Heart right ventricle (tissue), 16 donors: ENCODE data around the gene SALL3. TPM values are rescaled to one million over a fixed set of nuclear protein-coding genes. Genes with fewer than 3 reads are reported as not detected.

Source experiments
- ATAC-seq, 8 donors: fragments of 200-7000 bp; cut with Tn5 transposase; one replicate each; pipeline ENCODE4 v1.9.1; 2020; ENCODE audit warnings: mild to moderate bottlenecking in 8 of 8, moderate library complexity in 8 of 8, moderate number of reproducible peaks in 1 of 8
- DNase-seq, 2 donors: peaks; one replicate each; pipeline ENCODE4 v3.0.0-alpha.2; 2020
- H3K27ac ChIP-seq, 10 donors: fragments of 200-600 bp; sonication (generic) in 2 of 10; one replicate each; pipeline versions ENCODE4 v1.5.0 to v1.8.0; 2020 to 2022; ENCODE audit warnings: mild to moderate bottlenecking in 3 of 10
- H3K27me3 ChIP-seq, 7 donors: fragments of 200-600 bp; one replicate each; pipeline ENCODE4 v1.8.0; 2021 to 2022; ENCODE audit warnings: mild to moderate bottlenecking in 2 of 7
- H3K36me3 ChIP-seq, 9 donors: fragments of 200-600 bp; sonication (generic) in 1 of 9; one replicate each; pipeline versions ENCODE4 v1.5.0 to v1.8.0; 2020 to 2022; ENCODE audit warnings: mild to moderate bottlenecking in 2 of 9
- H3K4me1 ChIP-seq, 9 donors: fragments of 200-600 bp; sonication (generic) in 1 of 9; one replicate each; pipeline versions ENCODE4 v1.5.0 to v1.8.0; 2020 to 2022; ENCODE audit warnings: mild to moderate bottlenecking in 4 of 9
- H3K4me3 ChIP-seq, 10 donors: fragments of 200-600 bp; sonication (generic) in 2 of 10; one replicate each; pipeline versions ENCODE4 v1.5.0 to v1.8.0; 2020 to 2022; ENCODE audit warnings: mild to moderate bottlenecking in 7 of 10, moderate library complexity in 2 of 10
- H3K9me3 ChIP-seq, 11 donors: fragments of 200-600 bp in 10 of 11; sonication (generic) in 2 of 11; one replicate each; pipeline versions ENCODE4 v1.5.0 to v1.8.0; 2013 to 2022; ENCODE audit warnings: mild to moderate bottlenecking in 2 of 11, control low read depth in 1 of 11, moderate library complexity in 1 of 11
- WGBS, 2 donors: extraction: QIAGEN DNeasy Blood & Tissue Kit; methylation state at CpG; one replicate each; pipeline ENCODE4 v1.1.7; 2013; ENCODE audit warnings: inconsistent platforms in 1 of 2; 5-methylcytosine and 5-hydroxymethylcytosine counted together
- intact Hi-C, 10 donors: fragments of 100-400 bp; cut with DNase I; formaldehyde crosslinking; loops; one replicate each; pipeline versions ENCODE4 v1.11.1 to v1.14.2; 2022
- polyA plus RNA-seq, 2 donors: library from polyadenylated mRNA; stranded (reverse); fragments of 200-250 nt; gene quantifications; one replicate each; pipeline ENCODE4 v1.2.3, GENCODE V29; 2013
- total RNA-seq, 10 donors: library from RNA; stranded (reverse); fragmentation: NEBNext Ultra II Directional in 3 of 10; extraction: Animal tissue kit (Norgen Biotek cat#: 25700) in 3 of 10; gene quantifications; one replicate each; pipeline versions ENCODE4 v1.2.1 to v1.2.4, GENCODE V29; 2021 to 2023
- TF ChIP-seq, protein P1 (sequence below), 9 donors: fragments of 200-600 bp; sonication (generic) in 2 of 9; IDR thresholded peaks; one replicate each; pipeline versions ENCODE4 v1.5.0 to v1.8.0; 2021 to 2022; ENCODE audit warnings: antibody characterized with exemption in 9 of 9, mild to moderate bottlenecking in 5 of 9, moderate library complexity in 1 of 9
- donor health status: Arrhythmogenic right ventricular cardiomyopathy.
- donor health status: ischemic (EF 13 %, LVEDD 7.1; RV severe dilation, severe dysfunction).
- donor health status: healthy with polysubstance abuse.
- donor health status: DM: no; HTN: yes; CAD: no.
- donor health status: DM: no; HTN: no; CAD: no.
- donor health status: ischemic (EF 25% LVEDD 6.9; RV normal size, moderate dysfunction).
- donor health status: ischemic (EF 25% LVEDD 5.7; RV mildly dilated, moderate dysfunction).
- donor health status: healthy.
- donor health status: DM: yes; HTN: yes; CAD: no.
- donor health status: Ischemic cardiomyopathy.
- donor health status: ischemic (EF 35%, LVEDD 5.7; RV mildly dilated, moderate dysfunction).
- donor health status: nonischemic (EF 11% LVEDD 7.7; RV severe dilation, severe dysfunction).
- donor health status: DM: yes; HTN: yes; CAD: no.
- donor health status: PGD.
- donor health status: ischemic (EF 29% LVEDD 5.4; RV normal size, mild dysfunction).
- donor health status: nonischemic (EF 23%, LVEDD 6.1; RV moderate dilation, normal function).

Gene SALL3
- total and polyA plus RNA-seq, 12 donors = 0.06 to 1.2 (median 0.17) TPM; not detected in 1

DNA sequence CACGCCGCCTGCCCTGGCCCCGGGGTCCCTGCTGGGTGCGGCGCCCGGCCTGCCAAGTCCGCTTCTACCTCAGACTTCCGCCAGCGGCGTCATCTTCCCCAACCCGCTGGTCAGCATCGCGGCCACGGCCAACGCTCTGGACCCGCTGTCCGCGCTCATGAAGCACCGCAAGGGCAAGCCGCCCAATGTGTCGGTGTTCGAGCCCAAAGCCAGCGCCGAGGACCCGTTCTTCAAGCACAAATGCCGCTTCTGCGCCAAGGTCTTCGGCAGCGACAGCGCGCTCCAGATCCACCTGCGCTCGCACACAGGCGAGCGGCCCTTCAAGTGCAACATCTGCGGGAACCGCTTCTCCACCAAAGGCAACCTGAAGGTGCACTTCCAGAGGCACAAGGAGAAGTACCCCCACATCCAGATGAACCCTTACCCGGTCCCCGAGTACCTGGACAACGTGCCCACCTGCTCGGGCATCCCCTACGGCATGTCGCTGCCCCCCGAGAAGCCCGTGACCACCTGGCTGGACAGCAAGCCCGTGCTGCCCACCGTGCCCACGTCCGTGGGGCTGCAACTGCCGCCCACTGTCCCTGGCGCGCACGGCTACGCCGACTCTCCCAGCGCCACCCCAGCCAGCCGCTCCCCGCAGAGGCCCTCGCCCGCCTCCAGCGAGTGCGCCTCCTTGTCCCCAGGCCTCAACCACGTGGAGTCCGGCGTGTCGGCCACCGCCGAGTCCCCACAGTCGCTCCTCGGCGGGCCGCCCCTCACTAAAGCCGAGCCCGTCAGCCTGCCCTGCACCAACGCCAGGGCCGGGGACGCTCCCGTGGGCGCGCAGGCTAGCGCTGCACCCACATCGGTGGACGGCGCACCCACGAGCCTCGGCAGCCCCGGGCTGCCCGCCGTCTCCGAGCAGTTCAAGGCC is 13.7 kb downstream of the SALL3 start:
- Histone ChIP-seq H3K36me3 (no peaks in the 10 kb centered on the region), H3K4me3 (no peak overlapping the region), H3K4me1 (no peaks in the 10 kb centered on the region), H3K9me3 (peaks cover 0 to 11% (median 0%) of the 10 kb centered on the region in 11 donors), H3K27ac (no peak overlapping the region), H3K27me3 (peaks cover 0 to 54% (median 38%) of the 10 kb centered on the region in 7 donors)
- DNase-seq = no peak
- ATAC-seq = peak in 1 of 8 donors; percentile 25
- TF ChIP-seq, protein P1, sequence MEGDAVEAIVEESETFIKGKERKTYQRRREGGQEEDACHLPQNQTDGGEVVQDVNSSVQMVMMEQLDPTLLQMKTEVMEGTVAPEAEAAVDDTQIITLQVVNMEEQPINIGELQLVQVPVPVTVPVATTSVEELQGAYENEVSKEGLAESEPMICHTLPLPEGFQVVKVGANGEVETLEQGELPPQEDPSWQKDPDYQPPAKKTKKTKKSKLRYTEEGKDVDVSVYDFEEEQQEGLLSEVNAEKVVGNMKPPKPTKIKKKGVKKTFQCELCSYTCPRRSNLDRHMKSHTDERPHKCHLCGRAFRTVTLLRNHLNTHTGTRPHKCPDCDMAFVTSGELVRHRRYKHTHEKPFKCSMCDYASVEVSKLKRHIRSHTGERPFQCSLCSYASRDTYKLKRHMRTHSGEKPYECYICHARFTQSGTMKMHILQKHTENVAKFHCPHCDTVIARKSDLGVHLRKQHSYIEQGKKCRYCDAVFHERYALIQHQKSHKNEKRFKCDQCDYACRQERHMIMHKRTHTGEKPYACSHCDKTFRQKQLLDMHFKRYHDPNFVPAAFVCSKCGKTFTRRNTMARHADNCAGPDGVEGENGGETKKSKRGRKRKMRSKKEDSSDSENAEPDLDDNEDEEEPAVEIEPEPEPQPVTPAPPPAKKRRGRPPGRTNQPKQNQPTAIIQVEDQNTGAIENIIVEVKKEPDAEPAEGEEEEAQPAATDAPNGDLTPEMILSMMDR (IDR thresholded peaks at IDR 0.05) = no peak
- intact Hi-C loops = loop anchor here in 1 of 10 donors (10.0 kb wide), 1 partner anchor 58 kb away; no protein-coding TSS in a partner anchor
- WGBS, 2 donors = 97 to 98% methylated on average over 80 to 90 of the region's 90 CpGs

DNA sequence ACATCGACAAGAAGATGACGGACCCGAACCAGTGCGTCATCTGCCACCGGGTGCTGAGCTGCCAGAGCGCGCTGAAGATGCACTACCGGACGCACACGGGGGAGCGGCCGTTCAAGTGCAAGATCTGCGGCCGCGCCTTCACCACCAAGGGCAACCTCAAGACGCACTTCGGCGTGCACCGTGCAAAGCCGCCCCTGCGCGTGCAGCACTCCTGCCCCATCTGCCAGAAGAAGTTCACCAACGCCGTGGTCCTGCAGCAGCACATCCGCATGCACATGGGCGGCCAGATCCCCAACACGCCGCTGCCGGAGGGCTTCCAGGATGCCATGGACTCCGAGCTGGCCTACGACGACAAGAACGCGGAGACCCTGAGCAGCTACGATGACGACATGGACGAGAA is 14.4 kb downstream of the SALL3 start:
- H3K4me3 ChIP-seq = no peak overlapping the region
- H3K27me3 ChIP-seq = peaks cover 0 to 47% (median 35%) of the 10 kb centered on the region in 7 donors
- ATAC-seq = no peak
- TF ChIP-seq, protein P1 (IDR thresholded peaks at IDR 0.05) = no peak
- WGBS, 2 donors = 96 to 97% methylated on average over 37 of the region's 37 CpGs
- peaks cover 0 to 11% (median 0%) of the 10 kb centered on the region in 11 donors for H3K9me3 ChIP-seq
- no peaks in the 10 kb centered on the region for H3K4me1 ChIP-seq
- H3K36me3 ChIP-seq = no peaks in the 10 kb centered on the region
- H3K27ac ChIP-seq = no peak overlapping the region
- no peak for DNase-seq
- intact Hi-C loops = loop anchor here in 1 of 10 donors (10.0 kb wide), 1 partner anchor 59 kb away; no protein-coding TSS in a partner anchor

DNA sequence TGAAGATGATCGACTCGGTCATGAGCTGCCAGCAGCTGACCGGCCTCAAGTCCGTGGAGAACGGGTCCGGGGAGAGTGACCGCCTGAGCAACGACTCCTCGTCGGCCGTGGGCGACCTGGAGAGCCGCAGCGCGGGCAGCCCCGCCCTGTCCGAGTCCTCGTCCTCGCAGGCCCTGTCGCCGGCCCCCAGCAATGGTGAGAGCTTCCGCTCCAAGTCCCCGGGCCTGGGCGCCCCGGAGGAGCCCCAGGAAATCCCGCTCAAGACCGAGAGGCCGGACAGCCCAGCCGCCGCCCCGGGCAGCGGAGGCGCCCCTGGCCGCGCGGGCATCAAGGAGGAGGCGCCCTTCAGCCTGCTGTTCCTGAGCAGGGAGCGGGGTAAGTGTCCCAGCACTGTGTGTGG is 14.9 kb downstream of the SALL3 start:
- Histone ChIP-seq H3K27me3 (peaks cover 0 to 41% (median 30%) of the 10 kb centered on the region in 7 donors), H3K4me1 (no peaks in the 10 kb centered on the region), H3K4me3 (no peak overlapping the region), H3K27ac (no peak overlapping the region), H3K36me3 (no peaks in the 10 kb centered on the region), H3K9me3 (peaks cover 0 to 11% (median 0%) of the 10 kb centered on the region in 11 donors)
- intact Hi-C loops = loop anchor here in 1 of 10 donors (10.0 kb wide), 1 partner anchor 60 kb away; no protein-coding TSS in a partner anchor
- DNase-seq (no peak), ATAC-seq (no peak)
- 96 to 97% methylated on average over 35 to 38 of the region's 38 CpGs for WGBS, 2 donors
- TF ChIP-seq, protein P1 (IDR thresholded peaks at IDR 0.05) = no peak

DNA sequence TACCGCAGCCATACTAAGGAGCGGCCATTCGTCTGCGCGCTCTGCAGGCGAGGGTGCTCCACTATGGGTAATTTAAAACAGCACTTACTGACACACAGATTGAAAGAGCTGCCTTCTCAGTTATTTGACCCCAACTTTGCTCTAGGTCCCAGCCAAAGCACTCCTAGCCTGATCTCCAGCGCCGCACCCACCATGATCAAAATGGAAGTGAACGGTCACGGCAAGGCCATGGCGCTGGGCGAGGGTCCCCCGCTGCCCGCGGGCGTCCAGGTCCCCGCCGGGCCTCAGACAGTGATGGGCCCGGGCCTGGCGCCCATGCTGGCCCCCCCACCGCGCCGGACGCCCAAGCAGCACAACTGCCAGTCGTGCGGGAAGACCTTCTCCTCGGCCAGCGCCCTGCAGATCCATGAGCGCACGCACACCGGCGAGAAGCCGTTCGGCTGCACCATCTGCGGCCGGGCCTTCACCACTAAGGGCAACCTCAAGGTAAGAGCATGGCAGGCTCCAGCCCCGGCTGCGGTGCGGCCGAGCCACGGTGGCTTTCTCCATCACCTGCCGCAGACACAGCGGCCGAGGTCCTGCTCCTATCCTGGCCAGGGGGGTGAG is 15.5 kb downstream of the SALL3 start:
- TF ChIP-seq, protein P1 (IDR thresholded peaks at IDR 0.05) = no peak
- peak in 1 of 8 donors; percentile 41 for ATAC-seq

More for the DNA sequence above, 15.5 kb downstream of the SALL3 start:
- Histone ChIP-seq H3K4me3 (no peak overlapping the region), H3K4me1 (no peaks in the 10 kb centered on the region), H3K36me3 (no peaks in the 10 kb centered on the region), H3K27ac (no peak overlapping the region), H3K27me3 (peaks cover 0 to 42% (median 30%) of the 10 kb centered on the region in 7 donors), H3K9me3 (peaks cover 0 to 11% (median 0%) of the 10 kb centered on the region in 11 donors)
- DNase-seq = no peak
- intact Hi-C loops = loop anchor here in 1 of 10 donors (10.0 kb wide), 1 partner anchor 60 kb away; no protein-coding TSS in a partner anchor
- 97% methylated on average over 42 to 44 of the region's 44 CpGs for WGBS, 2 donors
